Natural killer cell (primary cell): ENCODE measurements around the gene EFCAB6. TPM values are rescaled to one million over a fixed set of nuclear protein-coding genes. Genes with fewer than 3 reads are reported as not detected.

Experiments
- ATAC-seq, 3 donors: fragments of 150-1000 bp in 2 of 3; fragments of 200-7000 bp in 1 of 3; cut with Tn5 transposase; 1 replicate in 1 of 3; 2 replicates in 2 of 3; pipeline ENCODE4 v1.10.0; 2021; ENCODE audit warnings: mild to moderate bottlenecking in 2 of 3, moderate library complexity in 2 of 3
- DNase-seq, 2 donors: peaks; one replicate each; pipeline versions ENCODE4 v3.0.0 to v3.0.0-alpha.2; 2013 to 2021; ENCODE audit warnings: mixed read lengths in 1 of 2
- H3K27ac ChIP-seq: one replicate; pipeline ENCODE4 v1.5.1; 2013; ENCODE audit warnings: mild to moderate bottlenecking, low read length
- H3K27me3 ChIP-seq: one replicate; pipeline ENCODE4 v1.6.1; 2013; ENCODE audit warnings: low read length; ENCODE audit not compliant: control insufficient read depth, insufficient read depth
- H3K36me3 ChIP-seq: one replicate; pipeline ENCODE4 v1.6.1; 2013; ENCODE audit warnings: low read length; ENCODE audit not compliant: control insufficient read depth, insufficient read depth
- H3K4me1 ChIP-seq: one replicate; pipeline ENCODE4 v1.6.1; 2013; ENCODE audit warnings: low read length; ENCODE audit not compliant: control insufficient read depth, insufficient read depth
- H3K4me3 ChIP-seq: one replicate; pipeline ENCODE4 v1.5.1; 2013; ENCODE audit warnings: low read length
- H3K9me3 ChIP-seq: one replicate; pipeline ENCODE4 v1.6.1; 2013; ENCODE audit warnings: low read length; ENCODE audit not compliant: control insufficient read depth, insufficient read depth
- H3K27ac Mint-ChIP-seq, 2 donors: one replicate each; pipeline ENCODE4 v1.8.0; 2022; ENCODE audit warnings: mild to moderate bottlenecking in 2 of 2, mixed read lengths in 2 of 2, moderate library complexity in 1 of 2
- H3K27me3 Mint-ChIP-seq, 2 donors: one replicate each; pipeline ENCODE4 v1.8.0; 2022; ENCODE audit warnings: low read depth in 2 of 2, mixed read lengths in 2 of 2
- H3K36me3 Mint-ChIP-seq: one replicate; pipeline ENCODE4 v1.8.0; 2022; ENCODE audit warnings: mixed read lengths
- H3K4me1 Mint-ChIP-seq, 2 donors: one replicate each; pipeline ENCODE4 v1.8.0; 2022; ENCODE audit warnings: mixed read lengths in 2 of 2
- H3K4me3 Mint-ChIP-seq: one replicate; pipeline ENCODE4 v1.8.0; 2022; ENCODE audit warnings: mild to moderate bottlenecking, moderate library complexity, mixed read lengths
- H3K9me3 Mint-ChIP-seq, 2 donors: one replicate each; pipeline ENCODE4 v1.8.0; 2022; ENCODE audit warnings: mixed read lengths in 2 of 2
- CTCF ChIP-seq: fragments of 200-600 bp; IDR thresholded peaks from one replicate; pipeline ENCODE4 v1.8.0; 2022; ENCODE audit warnings: antibody characterized with exemption
- WGBS: methylation state at CpG from one replicate; pipeline ENCODE4 v1.1.7; 2013; ENCODE audit warnings: missing lambda C conversion rate; ENCODE audit not compliant: insufficient coverage; 5-methylcytosine and 5-hydroxymethylcytosine counted together
- intact Hi-C: fragments of 100-400 bp; cut with micrococcal nuclease; formaldehyde crosslinking; loops from one replicate; pipeline ENCODE4 v1.14.2; 2022
- total RNA-seq, 4 donors: library from RNA; stranded (reverse); fragments of 120-200 nt in 1 of 4; gene quantifications; one replicate each; pipeline versions ENCODE4 v1.2.3 to v1.2.4, GENCODE V29; 2013 to 2022

The EFCAB6 gene
- total RNA-seq, 3 donors from 2014 or later (not counting 1 experiment from before 2014, with no cell fraction given), result 0.23 to 0.35 (median 0.26) TPM

DNA sequence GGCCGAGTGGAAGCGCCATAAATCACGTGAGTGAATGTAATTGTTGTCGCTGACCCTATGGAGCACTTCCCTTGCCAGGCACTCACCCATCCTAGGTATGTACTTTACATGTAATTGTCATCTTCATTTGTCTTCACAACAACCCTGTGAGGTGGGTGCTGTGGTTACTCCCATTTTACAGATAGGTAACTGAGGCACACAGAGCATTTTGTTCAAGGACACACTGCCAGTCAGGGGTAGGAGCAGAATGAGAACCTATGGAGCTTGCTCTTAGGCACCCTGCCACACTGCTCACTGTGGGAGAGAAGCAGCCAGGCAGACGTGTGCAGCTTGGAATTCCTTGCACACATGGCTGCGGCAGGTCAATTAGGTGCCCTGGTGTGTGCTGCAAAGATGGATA, 785 bp upstream of the EFCAB6 start:
- Mint-ChIP-seq H3K27ac (peak overlapping the region; percentile 87 to 88), H3K36me3 (no peaks in the 10 kb centered on the region), H3K9me3 (no peaks in the 10 kb centered on the region), H3K4me1 (peaks cover 16 to 42% of the 10 kb centered on the region in 2 donors), H3K27me3 (peaks cover 0 to 8% of the 10 kb centered on the region in 2 donors), H3K4me3 (peak overlapping the region; percentile 95)
- H3K4me1 ChIP-seq, result peaks cover 16% of the 10 kb centered on the region
- no peak for TF ChIP-seq CTCF
- no peaks in the 10 kb centered on the region for H3K36me3 ChIP-seq
- DNase-seq (no peak), ATAC-seq (no peak)
- WGBS, result 77% methylated on average over 2 of the region's 6 CpGs
- intact Hi-C loops, result loop anchor here (5.0 kb wide), 1 partner anchor 369 kb away; the partner anchor contains the start of gene PARVG
- no peaks in the 10 kb centered on the region for H3K9me3 ChIP-seq
- no peaks in the 10 kb centered on the region for H3K27me3 ChIP-seq
- no peak overlapping the region for H3K27ac ChIP-seq
- peak overlapping the region; percentile 71 for H3K4me3 ChIP-seq

DNA sequence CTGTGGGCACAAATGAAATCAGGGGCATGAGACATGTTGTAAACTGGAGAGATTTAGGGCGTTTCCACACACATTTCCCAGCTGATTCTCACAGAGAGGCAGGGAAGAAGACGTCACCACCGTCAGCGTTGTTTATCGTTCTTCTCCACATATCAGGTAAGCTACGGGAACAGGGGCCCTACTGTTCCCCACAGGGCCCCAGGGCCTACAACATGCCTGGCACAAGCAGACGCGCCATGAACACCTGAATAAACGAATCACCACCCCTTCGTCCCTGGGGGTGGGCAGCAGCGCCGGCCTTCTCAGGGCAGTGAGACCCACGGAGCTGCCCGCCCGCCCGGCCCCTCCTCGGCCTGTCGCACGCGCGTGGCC, 342 bp downstream of the EFCAB6 start:
- peaks cover 4 to 20% of the 10 kb centered on the region in 2 donors for H3K27me3 Mint-ChIP-seq
- Histone ChIP-seq H3K27ac (peak overlapping the region; percentile 62), H3K9me3 (no peaks in the 10 kb centered on the region), H3K27me3 (no peaks in the 10 kb centered on the region), H3K4me1 (peaks cover 16% of the 10 kb centered on the region), H3K4me3 (peak overlapping the region; percentile 71), H3K36me3 (no peaks in the 10 kb centered on the region)
- peak in 1 of 3 donors; percentile 6 for ATAC-seq
- H3K36me3 Mint-ChIP-seq, result no peaks in the 10 kb centered on the region
- DNase-seq, result peak in 1 of 2 donors; percentile 44
- peaks cover 16 to 42% of the 10 kb centered on the region in 2 donors for H3K4me1 Mint-ChIP-seq
- intact Hi-C loops, result loop anchor here (5.0 kb wide), 1 partner anchor 371 kb away; the partner anchor contains the start of gene PARVG
- peak overlapping the region; percentile 95 for H3K4me3 Mint-ChIP-seq
- H3K9me3 Mint-ChIP-seq, result no peaks in the 10 kb centered on the region
- under 1% methylated on average over 21 of the region's 21 CpGs for WGBS
- TF ChIP-seq CTCF, result no peak
- peak overlapping the region; percentile 87 to 88 for H3K27ac Mint-ChIP-seq

GRCh38 chr22:43802897-43803495, 9.1 kb downstream of the EFCAB6 start:
- intact Hi-C loops, result no loop called here
- H3K4me1 ChIP-seq, result no peaks in the 10 kb centered on the region
- H3K9me3 Mint-ChIP-seq, result peaks cover 4 to 5% of the 10 kb centered on the region in 2 donors
- H3K4me3 Mint-ChIP-seq, result no peak overlapping the region
- H3K27me3 Mint-ChIP-seq, result peaks cover 28 to 71% of the 10 kb centered on the region in 2 donors
- no peaks in the 10 kb centered on the region for H3K4me1 Mint-ChIP-seq
- no peak overlapping the region for H3K4me3 ChIP-seq
- H3K36me3 Mint-ChIP-seq, result peaks cover 12% of the 10 kb centered on the region
- H3K27ac Mint-ChIP-seq, result no peak overlapping the region
- no peak for DNase-seq
- H3K9me3 ChIP-seq, result peaks cover 2% of the 10 kb centered on the region
- H3K36me3 ChIP-seq, result no peaks in the 10 kb centered on the region
- TF ChIP-seq CTCF, result no peak
- 54% methylated on average over 4 of the region's 5 CpGs for WGBS
- ATAC-seq, result no peak
- H3K27me3 ChIP-seq, result peaks cover 6% of the 10 kb centered on the region
- H3K27ac ChIP-seq, result no peak overlapping the region

- intact Hi-C loops, result no loop called here
- Histone ChIP-seq H3K27ac (no peak overlapping the region), H3K36me3 (no peaks in the 10 kb centered on the region), H3K4me1 (no peaks in the 10 kb centered on the region), H3K9me3 (peaks cover 2% of the 10 kb centered on the region), H3K27me3 (peaks cover 6% of the 10 kb centered on the region), H3K4me3 (no peak overlapping the region)
- H3K4me3 Mint-ChIP-seq, result no peak overlapping the region
- WGBS, result 100% methylated on average over 1 of the region's 1 CpG
- DNase-seq (no peak), ATAC-seq (no peak)
- no peaks in the 10 kb centered on the region for H3K4me1 Mint-ChIP-seq
- no peak overlapping the region for H3K27ac Mint-ChIP-seq
- peaks cover 12% of the 10 kb centered on the region for H3K36me3 Mint-ChIP-seq
- peaks cover 26 to 56% of the 10 kb centered on the region in 2 donors for H3K27me3 Mint-ChIP-seq
- TF ChIP-seq CTCF, result no peak
- peaks cover 4 to 5% of the 10 kb centered on the region in 2 donors for H3K9me3 Mint-ChIP-seq
Measured at GRCh38 chr22:43800970-43801369, 11.1 kb downstream of the EFCAB6 start.
